ENCODE results near the gene POC5.

DNA sequence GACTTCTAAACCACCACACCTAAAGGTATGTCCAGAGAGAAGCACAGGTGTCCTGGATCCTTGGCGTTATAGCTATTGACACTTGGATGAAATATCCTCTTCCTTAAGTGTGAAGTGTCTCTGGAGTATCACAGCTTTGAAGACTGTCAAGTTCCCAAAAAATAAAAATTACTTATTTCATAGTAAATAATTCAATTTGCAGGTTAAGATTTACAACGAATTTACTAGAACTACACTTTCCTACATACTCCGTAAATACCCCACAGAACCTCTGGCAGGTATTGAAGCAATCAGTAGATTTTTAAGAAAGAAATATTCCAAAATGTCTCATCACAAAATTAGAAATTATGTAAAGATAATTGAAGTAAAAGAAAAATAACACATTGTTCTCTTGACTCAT is 27.1 kb upstream of the POC5 start:
- TF ChIP-seq, protein P1, sequence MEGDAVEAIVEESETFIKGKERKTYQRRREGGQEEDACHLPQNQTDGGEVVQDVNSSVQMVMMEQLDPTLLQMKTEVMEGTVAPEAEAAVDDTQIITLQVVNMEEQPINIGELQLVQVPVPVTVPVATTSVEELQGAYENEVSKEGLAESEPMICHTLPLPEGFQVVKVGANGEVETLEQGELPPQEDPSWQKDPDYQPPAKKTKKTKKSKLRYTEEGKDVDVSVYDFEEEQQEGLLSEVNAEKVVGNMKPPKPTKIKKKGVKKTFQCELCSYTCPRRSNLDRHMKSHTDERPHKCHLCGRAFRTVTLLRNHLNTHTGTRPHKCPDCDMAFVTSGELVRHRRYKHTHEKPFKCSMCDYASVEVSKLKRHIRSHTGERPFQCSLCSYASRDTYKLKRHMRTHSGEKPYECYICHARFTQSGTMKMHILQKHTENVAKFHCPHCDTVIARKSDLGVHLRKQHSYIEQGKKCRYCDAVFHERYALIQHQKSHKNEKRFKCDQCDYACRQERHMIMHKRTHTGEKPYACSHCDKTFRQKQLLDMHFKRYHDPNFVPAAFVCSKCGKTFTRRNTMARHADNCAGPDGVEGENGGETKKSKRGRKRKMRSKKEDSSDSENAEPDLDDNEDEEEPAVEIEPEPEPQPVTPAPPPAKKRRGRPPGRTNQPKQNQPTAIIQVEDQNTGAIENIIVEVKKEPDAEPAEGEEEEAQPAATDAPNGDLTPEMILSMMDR (IDR thresholded peaks at IDR 0.05; ENCODE audit: low read depth, low read length, poor library complexity, severe bottlenecking) = no peak
- TF ChIP-seq EZH2phosphoT487 (IDR thresholded peaks at IDR 0.05; ENCODE audit: borderline replicate concordance, low read length) = no peak

All from DOHH2 (cell line).